DND-41 (cell line): ENCODE measurements around the gene FSTL1.

Experiments
- ATAC-seq: fragments of 200-7000 bp; cut with Tn5 transposase; 3 replicates; pipeline ENCODE4 v1.9.1; 2021; ENCODE audit warnings: low read depth; ENCODE audit not compliant: insufficient read depth
- DNase-seq: peaks from one replicate; pipeline ENCODE4 v3.0.0-alpha.2; 2020
- H2AFZ ChIP-seq: 2 replicates; pipeline ENCODE4 v1.6.0; 2012; ENCODE audit warnings: low read depth, low read length
- H3K27ac ChIP-seq: 2 replicates; pipeline ENCODE4 v1.5.1; 2012; ENCODE audit warnings: low read length, inconsistent platforms
- H3K27me3 ChIP-seq: fragments of 200-600 bp; sonication (generic); 2 replicates; pipeline ENCODE4 v1.6.0; 2012; ENCODE audit warnings: low read length, mild to moderate bottlenecking, inconsistent platforms; ENCODE audit not compliant: insufficient read depth, poor library complexity
- H3K36me3 ChIP-seq: 2 replicates; pipeline ENCODE4 v1.5.1; 2012; ENCODE audit warnings: low read length, inconsistent platforms; ENCODE audit not compliant: insufficient read depth
- H3K4me1 ChIP-seq: 2 replicates; pipeline ENCODE4 v1.5.1; 2012; ENCODE audit warnings: mild to moderate bottlenecking, low read length; ENCODE audit not compliant: insufficient read depth
- H3K4me2 ChIP-seq: 2 replicates; pipeline ENCODE4 v1.6.0; 2012; ENCODE audit warnings: mild to moderate bottlenecking, moderate library complexity, low read length, inconsistent platforms; ENCODE audit not compliant: insufficient read depth
- H3K4me3 ChIP-seq, 2 experiments: fragments of 200-600 bp in 1 of 2; shearing (Covaris generic) in 1 of 2; 2 replicates each; pipeline ENCODE4 v1.5.1; 2012 to 2016; ENCODE audit warnings: inconsistent platforms in 2 of 2, low read length in 2 of 2, mild to moderate bottlenecking in 2 of 2, low read depth in 1 of 2, moderate library complexity in 1 of 2
- H3K79me2 ChIP-seq: 2 replicates; pipeline ENCODE4 v1.6.0; 2012; ENCODE audit warnings: low read length, inconsistent platforms; ENCODE audit not compliant: insufficient read depth
- H3K9ac ChIP-seq: 2 replicates; pipeline ENCODE4 v1.6.0; 2012; ENCODE audit warnings: low read depth, mild to moderate bottlenecking, inconsistent platforms, low read length, moderate library complexity
- H3K9me3 ChIP-seq: 2 replicates; pipeline ENCODE4 v1.5.1; 2012; ENCODE audit warnings: low read length, moderate library complexity, mild to moderate bottlenecking, inconsistent platforms; ENCODE audit not compliant: insufficient read depth, severe bottlenecking
- H4K20me1 ChIP-seq: 2 replicates; pipeline ENCODE4 v1.6.0; 2012; ENCODE audit warnings: low read length; ENCODE audit not compliant: insufficient read depth
- EZH2 ChIP-seq: IDR thresholded peaks from 3 replicates; pipeline ENCODE4 v1.6.1; 2012; ENCODE audit warnings: borderline replicate concordance, low read depth, mild to moderate bottlenecking, moderate library complexity, low read length, inconsistent platforms; ENCODE audit not compliant: severe bottlenecking
- TF ChIP-seq, protein P1 (sequence below): IDR thresholded peaks from 2 replicates; pipeline ENCODE4 v1.5.1; 2012; ENCODE audit warnings: borderline replicate concordance, low read length, moderate library complexity, mild to moderate bottlenecking; ENCODE audit not compliant: poor library complexity, severe bottlenecking; ENCODE audit errors: extremely low read depth

The FSTL1 gene

GRCh38 chr3:120428924-120429323 lies 21.9 kb downstream of the FSTL1 start:
- Histone ChIP-seq H3K4me2 (no peak overlapping the region), H4K20me1 (no peaks in the 10 kb centered on the region), H3K36me3 (no peaks in the 10 kb centered on the region), H3K4me3 (no peak overlapping the region), H2AFZ (no peak overlapping the region), H3K79me2 (no peaks in the 10 kb centered on the region), H3K9me3 (no peaks in the 10 kb centered on the region), H3K27ac (no peak overlapping the region), H3K9ac (no peak overlapping the region), H3K4me1 (no peaks in the 10 kb centered on the region), H3K27me3 (peaks cover 10% of the 10 kb centered on the region)
- DNase-seq = no peak
- ATAC-seq = no peak
- TF ChIP-seq, protein P1, sequence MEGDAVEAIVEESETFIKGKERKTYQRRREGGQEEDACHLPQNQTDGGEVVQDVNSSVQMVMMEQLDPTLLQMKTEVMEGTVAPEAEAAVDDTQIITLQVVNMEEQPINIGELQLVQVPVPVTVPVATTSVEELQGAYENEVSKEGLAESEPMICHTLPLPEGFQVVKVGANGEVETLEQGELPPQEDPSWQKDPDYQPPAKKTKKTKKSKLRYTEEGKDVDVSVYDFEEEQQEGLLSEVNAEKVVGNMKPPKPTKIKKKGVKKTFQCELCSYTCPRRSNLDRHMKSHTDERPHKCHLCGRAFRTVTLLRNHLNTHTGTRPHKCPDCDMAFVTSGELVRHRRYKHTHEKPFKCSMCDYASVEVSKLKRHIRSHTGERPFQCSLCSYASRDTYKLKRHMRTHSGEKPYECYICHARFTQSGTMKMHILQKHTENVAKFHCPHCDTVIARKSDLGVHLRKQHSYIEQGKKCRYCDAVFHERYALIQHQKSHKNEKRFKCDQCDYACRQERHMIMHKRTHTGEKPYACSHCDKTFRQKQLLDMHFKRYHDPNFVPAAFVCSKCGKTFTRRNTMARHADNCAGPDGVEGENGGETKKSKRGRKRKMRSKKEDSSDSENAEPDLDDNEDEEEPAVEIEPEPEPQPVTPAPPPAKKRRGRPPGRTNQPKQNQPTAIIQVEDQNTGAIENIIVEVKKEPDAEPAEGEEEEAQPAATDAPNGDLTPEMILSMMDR = no peak

- no peaks in the 10 kb centered on the region for H3K9me3 ChIP-seq
- H3K4me2 ChIP-seq = no peak overlapping the region
- H3K36me3 ChIP-seq = no peaks in the 10 kb centered on the region
- no peak for ATAC-seq
- TF ChIP-seq EZH2 = no peak
- TF ChIP-seq, protein P1 = no peak
- DNase-seq = no peak
- H3K4me1 ChIP-seq = no peaks in the 10 kb centered on the region
- H3K9ac ChIP-seq = no peak overlapping the region
- H3K79me2 ChIP-seq = no peaks in the 10 kb centered on the region
- no peak overlapping the region for H2AFZ ChIP-seq
- no peak overlapping the region for H3K27ac ChIP-seq
- no peak overlapping the region for H3K4me3 ChIP-seq
- peaks cover 10% of the 10 kb centered on the region for H3K27me3 ChIP-seq
- no peaks in the 10 kb centered on the region for H4K20me1 ChIP-seq
Observed at GRCh38 chr3:120427201-120427600, 23.6 kb downstream of the FSTL1 start.

- Histone ChIP-seq H4K20me1 (no peaks in the 10 kb centered on the region), H3K4me1 (no peaks in the 10 kb centered on the region), H3K9ac (no peak overlapping the region), H3K79me2 (no peaks in the 10 kb centered on the region), H3K27ac (no peak overlapping the region), H3K4me3 (no peak overlapping the region), H2AFZ (no peak overlapping the region), H3K4me2 (no peak overlapping the region), H3K27me3 (peaks cover 10% of the 10 kb centered on the region), H3K9me3 (no peaks in the 10 kb centered on the region), H3K36me3 (no peaks in the 10 kb centered on the region)
- DNase-seq (no peak), ATAC-seq (no peak)
- TF ChIP-seq EZH2 = no peak
- TF ChIP-seq, protein P1 = no peak
Observed at GRCh38 chr3:120425572-120426250, 25.1 kb downstream of the FSTL1 start.
